ENCODE measurements around the gene AFF2.

Gene AFF2

GRCh38 chrX:148537556-148538182 is 37.3 kb downstream of the AFF2 start:
- no peak for DNase-seq

- DNase-seq, result no peak
Measured at GRCh38 chrX:148538582-148538981, 38.2 kb downstream of the AFF2 start.

- no peak for DNase-seq
Measured at GRCh38 chrX:148540114-148540513, 39.7 kb downstream of the AFF2 start.

GRCh38 chrX:148540671-148541583 is 40.5 kb downstream of the AFF2 start:
- DNase-seq, result peak; percentile 66

- DNase-seq, result no peak
Measured at GRCh38 chrX:148541584-148541940, 41.1 kb downstream of the AFF2 start.

GRCh38 chrX:148542481-148543255 is 42.3 kb downstream of the AFF2 start:
- no peak for DNase-seq

GRCh38 chrX:148552775-148553174 is 52.4 kb downstream of the AFF2 start:
- no peak for DNase-seq

- no peak for DNase-seq
Measured at GRCh38 chrX:148555101-148555500, 54.7 kb downstream of the AFF2 start.

- no peak for DNase-seq
Measured at GRCh38 chrX:148555571-148556243, 55.3 kb downstream of the AFF2 start.

- no peak for DNase-seq
Measured at GRCh38 chrX:148556498-148556897, 56.1 kb downstream of the AFF2 start.

- DNase-seq, result no peak
Measured at GRCh38 chrX:148562846-148563245, 62.4 kb downstream of the AFF2 start.

- DNase-seq, result no peak
Measured at GRCh38 chrX:148567229-148567628, 66.8 kb downstream of the AFF2 start.

GRCh38 chrX:148567779-148568178 is 67.4 kb downstream of the AFF2 start:
- no peak for DNase-seq

GRCh38 chrX:148568763-148569162 is 68.3 kb downstream of the AFF2 start:
- no peak for DNase-seq

- DNase-seq, result no peak
Measured at GRCh38 chrX:148572337-148572736, 71.9 kb downstream of the AFF2 start.

- no peak for DNase-seq
Measured at GRCh38 chrX:148573119-148573518, 72.7 kb downstream of the AFF2 start.

- DNase-seq, result no peak
Measured at GRCh38 chrX:148574237-148574973, 74.0 kb downstream of the AFF2 start.

GRCh38 chrX:148576396-148576795 is 76.0 kb downstream of the AFF2 start:
- peak; percentile 16 for DNase-seq

- DNase-seq, result no peak
Measured at GRCh38 chrX:148577741-148578140, 77.3 kb downstream of the AFF2 start.

- no peak for DNase-seq
Measured at GRCh38 chrX:148580016-148580415, 79.6 kb downstream of the AFF2 start.

GRCh38 chrX:148582353-148582752 is 81.9 kb downstream of the AFF2 start:
- no peak for DNase-seq

GRCh38 chrX:148588649-148589310 is 88.4 kb downstream of the AFF2 start:
- DNase-seq, result no peak

Measured in eye (tissue), 1 donor.